Measurements from ENCODE around the gene COL13A1. TPM values are rescaled to one million over a fixed set of nuclear protein-coding genes. Genes with fewer than 3 reads are reported as not detected.
A peak's percentile ranks its signal among the peaks of the same experiment; 100 is the strongest.

COL13A1 gene
- total RNA-seq, 3 donors from 2014 or later, result 0.66 to 0.80 (median 0.73) TPM

DNA sequence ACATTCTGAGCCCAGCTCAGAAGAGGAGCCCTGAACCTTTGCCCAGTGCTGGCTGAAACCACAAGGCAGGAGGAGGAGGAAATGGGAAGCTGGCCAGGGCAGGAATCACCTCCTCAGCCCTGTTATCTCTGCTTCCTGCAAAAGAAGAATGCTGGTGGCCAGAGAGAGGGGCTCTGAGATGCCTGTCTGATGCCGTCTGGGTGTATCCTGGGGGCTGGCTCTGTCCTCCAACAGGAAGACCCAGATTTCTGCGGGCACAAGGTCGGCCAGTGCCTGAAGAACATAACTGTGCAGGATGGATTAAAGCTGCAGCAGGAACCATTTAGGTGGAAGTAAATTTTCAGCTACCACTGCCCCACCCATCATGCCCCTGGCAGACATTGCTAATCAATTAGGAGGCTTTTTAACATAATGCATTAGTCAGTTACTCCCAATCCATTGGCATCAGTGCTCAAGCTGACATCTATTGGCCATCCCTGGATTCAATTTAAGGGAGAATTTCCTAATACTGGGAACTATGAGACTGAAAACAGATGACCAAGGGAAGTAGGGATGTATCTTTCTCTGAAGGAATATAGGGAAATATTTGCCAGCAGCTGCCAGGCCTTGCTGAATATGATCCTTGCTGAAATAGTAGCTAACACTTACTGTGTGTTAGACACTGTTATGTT, 67.7 kb downstream of the COL13A1 start:
- Histone ChIP-seq H3K9me3 (no peaks in the 10 kb centered on the region), H3K36me3 (no peaks in the 10 kb centered on the region), H3K4me1 (peaks cover 0 to 7% of the 10 kb centered on the region in 2 donors), H3K27ac (peak overlapping the region in 1 of 2 donors; percentile 32), H3K4me3 (no peak overlapping the region), H3K27me3 (no peaks in the 10 kb centered on the region)
- no peak for DNase-seq (ENCODE audit: low spot score in 2 of 2)
- TF ChIP-seq POLR2A (IDR thresholded peaks at IDR 0.05) (no peak), POLR2AphosphoS5 (IDR thresholded peaks at IDR 0.05) (no peak), CTCF (IDR thresholded peaks at IDR 0.05) (no peak)
- intact Hi-C loops (cut with DNase I; ENCODE audit: low total_unique reads), result no loop called here

DNA sequence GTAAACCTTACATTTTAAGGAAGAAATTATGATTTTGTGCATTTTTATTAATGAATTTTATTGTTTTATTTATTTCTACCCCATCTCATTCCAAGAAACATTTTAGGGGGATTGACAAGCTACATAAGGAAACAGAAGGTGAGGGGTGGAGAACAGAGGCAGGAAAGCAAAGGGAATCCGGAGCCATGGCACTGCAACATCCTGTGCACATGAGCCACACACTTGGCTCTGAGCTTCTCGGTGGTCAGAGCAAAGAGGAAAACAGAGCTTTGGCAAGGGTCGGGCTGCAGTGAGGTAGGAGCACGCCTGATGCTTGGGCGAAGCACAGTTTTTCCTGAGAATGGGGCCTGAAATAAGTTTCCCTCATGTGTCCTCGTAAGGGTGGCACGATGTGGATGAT, 68.9 kb downstream of the COL13A1 start:
- no peak for TF ChIP-seq POLR2AphosphoS5 (IDR thresholded peaks at IDR 0.05)
- no peak for TF ChIP-seq CTCF (IDR thresholded peaks at IDR 0.05)
- TF ChIP-seq POLR2A (IDR thresholded peaks at IDR 0.05), result no peak
- intact Hi-C loops (cut with DNase I; ENCODE audit: low total_unique reads), result no loop called here
- Histone ChIP-seq H3K4me1 (peaks cover 0 to 7% of the 10 kb centered on the region in 2 donors), H3K27me3 (no peaks in the 10 kb centered on the region), H3K9me3 (no peaks in the 10 kb centered on the region), H3K27ac (no peak overlapping the region), H3K36me3 (no peaks in the 10 kb centered on the region), H3K4me3 (no peak overlapping the region)
- DNase-seq (ENCODE audit: low spot score in 2 of 2), result no peak

DNA sequence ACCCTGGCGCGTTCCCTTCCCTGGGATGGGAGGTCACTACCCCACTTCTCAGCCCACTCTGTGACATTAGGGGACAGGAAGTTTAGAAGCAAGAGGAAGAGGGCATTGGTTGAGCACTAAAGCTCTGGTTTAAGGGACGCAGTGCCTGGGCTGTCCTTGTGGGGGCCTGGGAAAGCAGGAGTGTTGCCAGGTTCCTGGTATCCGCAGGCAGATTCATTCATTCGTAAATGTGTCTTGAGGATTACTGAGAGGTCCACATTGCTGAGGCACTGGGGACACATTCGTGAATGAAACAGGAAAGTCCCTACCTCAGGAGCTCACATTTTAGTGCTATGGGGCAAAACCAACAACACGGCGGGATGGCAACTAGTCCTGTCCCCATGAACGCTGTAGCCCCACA, 69.4 kb downstream of the COL13A1 start:
- no peak for TF ChIP-seq CTCF (IDR thresholded peaks at IDR 0.05)
- TF ChIP-seq POLR2A (IDR thresholded peaks at IDR 0.05), result no peak
- TF ChIP-seq POLR2AphosphoS5 (IDR thresholded peaks at IDR 0.05), result no peak
- intact Hi-C loops (cut with DNase I; ENCODE audit: low total_unique reads), result no loop called here
- no peaks in the 10 kb centered on the region for H3K9me3 ChIP-seq
- DNase-seq (ENCODE audit: low spot score in 2 of 2), result no peak
- H3K4me3 ChIP-seq, result no peak overlapping the region
- H3K27ac ChIP-seq, result no peak overlapping the region
- H3K4me1 ChIP-seq, result peaks cover 0 to 7% of the 10 kb centered on the region in 2 donors
- no peaks in the 10 kb centered on the region for H3K36me3 ChIP-seq
- H3K27me3 ChIP-seq, result no peaks in the 10 kb centered on the region

DNA sequence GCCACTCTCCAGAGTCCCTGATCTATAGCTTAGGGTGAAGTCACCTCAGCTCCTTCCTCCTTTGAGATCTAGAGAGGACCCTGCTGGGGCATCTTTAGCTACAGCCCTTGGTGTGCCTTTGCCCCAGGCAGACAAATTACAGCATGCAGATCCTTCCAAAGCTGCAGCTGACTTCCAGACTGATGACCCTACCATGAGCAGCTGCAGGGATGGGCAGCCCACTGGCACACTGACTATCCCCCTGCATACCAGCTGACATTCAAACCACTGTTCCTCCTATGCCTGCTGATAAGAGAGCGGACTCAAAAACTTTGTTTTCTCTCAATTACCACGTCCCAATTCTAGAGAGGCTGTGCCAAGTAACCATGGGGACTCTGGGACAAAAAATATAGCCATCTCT, 70.6 kb downstream of the COL13A1 start:
- Histone ChIP-seq H3K4me1 (peaks cover 0 to 7% of the 10 kb centered on the region in 2 donors), H3K36me3 (no peaks in the 10 kb centered on the region), H3K27ac (no peak overlapping the region), H3K27me3 (no peaks in the 10 kb centered on the region), H3K9me3 (no peaks in the 10 kb centered on the region), H3K4me3 (no peak overlapping the region)
- intact Hi-C loops (cut with DNase I; ENCODE audit: low total_unique reads), result no loop called here
- TF ChIP-seq CTCF (IDR thresholded peaks at IDR 0.05) (no peak), POLR2AphosphoS5 (IDR thresholded peaks at IDR 0.05) (no peak), POLR2A (IDR thresholded peaks at IDR 0.05) (no peak)
- DNase-seq (ENCODE audit: low spot score in 2 of 2), result no peak

DNA sequence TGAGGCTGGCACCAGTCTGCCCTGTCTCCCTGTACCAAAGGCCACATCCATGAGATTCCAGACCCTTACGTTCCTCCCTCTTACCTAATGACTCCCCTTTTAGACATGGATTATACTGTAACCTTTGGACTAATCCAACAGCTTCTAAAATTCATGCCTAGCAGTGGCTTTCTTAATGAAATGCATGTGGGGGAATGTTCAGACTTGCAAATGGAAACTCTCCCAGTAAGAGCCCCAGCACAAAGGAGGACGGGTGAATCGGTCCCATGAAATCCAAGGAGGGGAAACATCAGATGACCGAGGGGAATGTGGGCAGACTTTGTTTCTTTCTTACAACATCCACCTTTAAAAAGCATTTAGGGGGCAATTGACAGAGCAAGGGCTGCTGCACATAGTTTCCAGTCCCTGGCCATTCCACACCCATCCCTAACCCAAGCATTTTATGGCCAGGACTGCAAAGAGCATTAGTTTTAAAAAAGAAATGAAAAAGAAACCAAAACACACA, 71.5 kb downstream of the COL13A1 start:
- Histone ChIP-seq H3K4me3 (no peak overlapping the region), H3K36me3 (no peaks in the 10 kb centered on the region), H3K27ac (peak overlapping the region in 1 of 2 donors; percentile 30), H3K27me3 (no peaks in the 10 kb centered on the region), H3K9me3 (no peaks in the 10 kb centered on the region), H3K4me1 (peaks cover 0 to 7% of the 10 kb centered on the region in 2 donors)
- TF ChIP-seq POLR2AphosphoS5 (IDR thresholded peaks at IDR 0.05) (no peak), CTCF (IDR thresholded peaks at IDR 0.05) (no peak), POLR2A (IDR thresholded peaks at IDR 0.05) (no peak)
- intact Hi-C loops (cut with DNase I; ENCODE audit: low total_unique reads), result no loop called here
- DNase-seq (ENCODE audit: low spot score in 2 of 2), result no peak

Measured in breast epithelium (tissue), 4 donors.